ENCODE measurements around the gene NTRK2.

- TF ChIP-seq EZH2 (IDR thresholded peaks at IDR 0.05; ENCODE audit: borderline replicate concordance, low read length) (no peak), CTCF (conservative IDR thresholded peaks at IDR 0.05 in 1 of 2, IDR thresholded peaks at IDR 0.05 in 1 of 2; ENCODE audit: extremely low read depth in 1 of 2, insufficient read depth in 1 of 2, low read depth in 1 of 2, low read length in 2 of 2) (no peak)
Observed at GRCh38 chr9:84928419-84928818, 258.9 kb downstream of the NTRK2 start.

Measured in mammary epithelial cell (primary cell).